GM23248 (cell line): Measurements from ENCODE around the gene FXYD6.

ENCODE experiments used
- EZH2 ChIP-seq: fragments of 200-600 bp; sonication (generic); IDR thresholded peaks from 2 replicates; pipeline ENCODE4 v1.6.1; 2018; ENCODE audit warnings: antibody characterized with exemption, mild to moderate bottlenecking; ENCODE audit not compliant: insufficient read depth, poor library complexity, severe bottlenecking
- EZH2phosphoT487 ChIP-seq: fragments of 200-600 bp; sonication (generic); IDR thresholded peaks from 2 replicates; pipeline ENCODE4 v1.6.1; 2018; ENCODE audit warnings: antibody characterized with exemption, moderate library complexity, mild to moderate bottlenecking, low read depth; ENCODE audit not compliant: insufficient read depth

- TF ChIP-seq EZH2phosphoT487, result no peak
- TF ChIP-seq EZH2, result no peak
Observed at GRCh38 chr11:117837070-117837776, 39.2 kb downstream of the FXYD6 start.
